SK-N-SH treated with all-trans-retinoic acid at 6 μM for 48 hours (cell line): ENCODE results near the gene ZNF428.

Source experiments
- ARNTL ChIP-seq: fragments of 450-650 bp; formaldehyde crosslinking; IDR thresholded peaks from 2 replicates; pipeline ENCODE4 v1.5.0; 2020; ENCODE audit warnings: low read depth, mild to moderate bottlenecking, moderate library complexity, borderline replicate concordance
- ESRRG ChIP-seq: fragments of 250-450 bp; sonication (Bioruptor Pico); IDR thresholded peaks from 2 replicates; pipeline ENCODE4 v1.6.1; 2021; ENCODE audit warnings: mild to moderate bottlenecking
- OSR1 ChIP-seq: fragments of 250-450 bp; sonication (Bioruptor Pico); IDR thresholded peaks from 2 replicates; pipeline ENCODE4 v1.8.0; 2022; ENCODE audit warnings: moderate library complexity, mild to moderate bottlenecking, inconsistent platforms
- PATZ1 ChIP-seq: fragments of 250-450 bp; sonication (Bioruptor Pico); IDR thresholded peaks from 2 replicates; pipeline ENCODE4 v1.8.0; 2020; ENCODE audit warnings: mild to moderate bottlenecking, moderate library complexity, borderline replicate concordance
- RARB ChIP-seq: fragments of 250-450 bp; sonication (Bioruptor Pico); IDR thresholded peaks from 2 replicates; pipeline ENCODE4 v1.8.0; 2021; ENCODE audit warnings: mild to moderate bottlenecking, moderate library complexity
- ZC3H10 ChIP-seq: fragments of 250-450 bp; sonication (Bioruptor Pico); IDR thresholded peaks from 2 replicates; pipeline ENCODE4 v1.5.1; 2021; ENCODE audit warnings: mild to moderate bottlenecking, moderate library complexity
- ZFP3 ChIP-seq: fragments of 250-450 bp; sonication (Bioruptor Pico); IDR thresholded peaks from 2 replicates; pipeline ENCODE4 v1.5.0; 2020; ENCODE audit warnings: mild to moderate bottlenecking, moderate library complexity
- ZFP30 ChIP-seq: fragments of 450-650 bp; formaldehyde crosslinking; IDR thresholded peaks from 2 replicates; pipeline ENCODE4 v1.5.0; 2022; ENCODE audit warnings: mild to moderate bottlenecking, moderate library complexity
- ZNF70 ChIP-seq: fragments of 450-650 bp; formaldehyde crosslinking; IDR thresholded peaks from 2 replicates; pipeline ENCODE4 v1.5.0; 2020; ENCODE audit warnings: mild to moderate bottlenecking, moderate library complexity
- TF ChIP-seq, protein P1 (sequence below): fragments of 250-450 bp; sonication (Bioruptor Pico); IDR thresholded peaks from 2 replicates; pipeline ENCODE4 v1.5.0; 2020; ENCODE audit warnings: mild to moderate bottlenecking, moderate library complexity
- TF ChIP-seq, protein P2 (sequence below): fragments of 250-450 bp; sonication (Bioruptor Pico); IDR thresholded peaks from 2 replicates; pipeline ENCODE4 v1.8.0; 2021; ENCODE audit warnings: low read depth, mild to moderate bottlenecking, moderate library complexity, borderline replicate concordance
- TF ChIP-seq, protein P3 (sequence below): fragments of 250-450 bp; sonication (Bioruptor Pico); IDR thresholded peaks from 2 replicates; pipeline ENCODE4 v1.5.1; 2020; ENCODE audit warnings: low read depth, mild to moderate bottlenecking, moderate library complexity
- TF ChIP-seq, protein P4 (sequence below): fragments of 250-450 bp; sonication (Bioruptor Pico); IDR thresholded peaks from 2 replicates; pipeline ENCODE4 v1.5.1; 2021; ENCODE audit warnings: mild to moderate bottlenecking, moderate library complexity

- TF ChIP-seq ARNTL (no peak), PATZ1 (CRISPR knock-in tag) (no peak), ESRRG (CRISPR knock-in tag) (no peak), ZNF70 (CRISPR knock-in tag) (no peak), OSR1 (CRISPR knock-in tag) (no peak), ZFP3 (CRISPR knock-in tag) (no peak), ZC3H10 (CRISPR knock-in tag) (no peak), RARB (no peak), ZFP30 (CRISPR knock-in tag) (no peak)
- TF ChIP-seq, protein P1, sequence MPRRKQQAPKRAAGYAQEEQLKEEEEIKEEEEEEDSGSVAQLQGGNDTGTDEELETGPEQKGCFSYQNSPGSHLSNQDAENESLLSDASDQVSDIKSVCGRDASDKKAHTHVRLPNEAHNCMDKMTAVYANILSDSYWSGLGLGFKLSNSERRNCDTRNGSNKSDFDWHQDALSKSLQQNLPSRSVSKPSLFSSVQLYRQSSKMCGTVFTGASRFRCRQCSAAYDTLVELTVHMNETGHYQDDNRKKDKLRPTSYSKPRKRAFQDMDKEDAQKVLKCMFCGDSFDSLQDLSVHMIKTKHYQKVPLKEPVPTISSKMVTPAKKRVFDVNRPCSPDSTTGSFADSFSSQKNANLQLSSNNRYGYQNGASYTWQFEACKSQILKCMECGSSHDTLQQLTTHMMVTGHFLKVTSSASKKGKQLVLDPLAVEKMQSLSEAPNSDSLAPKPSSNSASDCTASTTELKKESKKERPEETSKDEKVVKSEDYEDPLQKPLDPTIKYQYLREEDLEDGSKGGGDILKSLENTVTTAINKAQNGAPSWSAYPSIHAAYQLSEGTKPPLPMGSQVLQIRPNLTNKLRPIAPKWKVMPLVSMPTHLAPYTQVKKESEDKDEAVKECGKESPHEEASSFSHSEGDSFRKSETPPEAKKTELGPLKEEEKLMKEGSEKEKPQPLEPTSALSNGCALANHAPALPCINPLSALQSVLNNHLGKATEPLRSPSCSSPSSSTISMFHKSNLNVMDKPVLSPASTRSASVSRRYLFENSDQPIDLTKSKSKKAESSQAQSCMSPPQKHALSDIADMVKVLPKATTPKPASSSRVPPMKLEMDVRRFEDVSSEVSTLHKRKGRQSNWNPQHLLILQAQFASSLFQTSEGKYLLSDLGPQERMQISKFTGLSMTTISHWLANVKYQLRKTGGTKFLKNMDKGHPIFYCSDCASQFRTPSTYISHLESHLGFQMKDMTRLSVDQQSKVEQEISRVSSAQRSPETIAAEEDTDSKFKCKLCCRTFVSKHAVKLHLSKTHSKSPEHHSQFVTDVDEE (CRISPR knock-in tag), result no peak
- TF ChIP-seq, protein P2, sequence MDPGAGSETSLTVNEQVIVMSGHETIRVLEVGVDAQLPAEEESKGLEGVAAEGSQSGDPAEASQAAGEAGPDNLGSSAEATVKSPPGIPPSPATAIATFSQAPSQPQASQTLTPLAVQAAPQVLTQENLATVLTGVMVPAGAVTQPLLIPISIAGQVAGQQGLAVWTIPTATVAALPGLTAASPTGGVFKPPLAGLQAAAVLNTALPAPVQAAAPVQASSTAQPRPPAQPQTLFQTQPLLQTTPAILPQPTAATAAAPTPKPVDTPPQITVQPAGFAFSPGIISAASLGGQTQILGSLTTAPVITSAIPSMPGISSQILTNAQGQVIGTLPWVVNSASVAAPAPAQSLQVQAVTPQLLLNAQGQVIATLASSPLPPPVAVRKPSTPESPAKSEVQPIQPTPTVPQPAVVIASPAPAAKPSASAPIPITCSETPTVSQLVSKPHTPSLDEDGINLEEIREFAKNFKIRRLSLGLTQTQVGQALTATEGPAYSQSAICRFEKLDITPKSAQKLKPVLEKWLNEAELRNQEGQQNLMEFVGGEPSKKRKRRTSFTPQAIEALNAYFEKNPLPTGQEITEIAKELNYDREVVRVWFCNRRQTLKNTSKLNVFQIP (CRISPR knock-in tag), result no peak
- TF ChIP-seq, protein P3, sequence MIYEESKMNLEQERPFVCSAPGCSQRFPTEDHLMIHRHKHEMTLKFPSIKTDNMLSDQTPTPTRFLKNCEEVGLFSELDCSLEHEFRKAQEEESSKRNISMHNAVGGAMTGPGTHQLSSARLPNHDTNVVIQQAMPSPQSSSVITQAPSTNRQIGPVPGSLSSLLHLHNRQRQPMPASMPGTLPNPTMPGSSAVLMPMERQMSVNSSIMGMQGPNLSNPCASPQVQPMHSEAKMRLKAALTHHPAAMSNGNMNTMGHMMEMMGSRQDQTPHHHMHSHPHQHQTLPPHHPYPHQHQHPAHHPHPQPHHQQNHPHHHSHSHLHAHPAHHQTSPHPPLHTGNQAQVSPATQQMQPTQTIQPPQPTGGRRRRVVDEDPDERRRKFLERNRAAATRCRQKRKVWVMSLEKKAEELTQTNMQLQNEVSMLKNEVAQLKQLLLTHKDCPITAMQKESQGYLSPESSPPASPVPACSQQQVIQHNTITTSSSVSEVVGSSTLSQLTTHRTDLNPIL (CRISPR knock-in tag), result no peak
- TF ChIP-seq, protein P4, sequence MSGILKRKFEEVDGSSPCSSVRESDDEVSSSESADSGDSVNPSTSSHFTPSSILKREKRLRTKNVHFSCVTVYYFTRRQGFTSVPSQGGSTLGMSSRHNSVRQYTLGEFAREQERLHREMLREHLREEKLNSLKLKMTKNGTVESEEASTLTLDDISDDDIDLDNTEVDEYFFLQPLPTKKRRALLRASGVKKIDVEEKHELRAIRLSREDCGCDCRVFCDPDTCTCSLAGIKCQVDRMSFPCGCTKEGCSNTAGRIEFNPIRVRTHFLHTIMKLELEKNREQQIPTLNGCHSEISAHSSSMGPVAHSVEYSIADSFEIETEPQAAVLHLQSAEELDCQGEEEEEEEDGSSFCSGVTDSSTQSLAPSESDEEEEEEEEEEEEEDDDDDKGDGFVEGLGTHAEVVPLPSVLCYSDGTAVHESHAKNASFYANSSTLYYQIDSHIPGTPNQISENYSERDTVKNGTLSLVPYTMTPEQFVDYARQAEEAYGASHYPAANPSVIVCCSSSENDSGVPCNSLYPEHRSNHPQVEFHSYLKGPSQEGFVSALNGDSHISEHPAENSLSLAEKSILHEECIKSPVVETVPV (CRISPR knock-in tag), result no peak
Observed at GRCh38 chr19:43609872-43610271, 9.6 kb downstream of the ZNF428 start.
